H1 (cell line): ENCODE measurements around the gene EDA. TPM values are rescaled to one million over a fixed set of nuclear protein-coding genes. Genes with fewer than 3 reads are reported as not detected.

Source experiments
- microRNA-seq, 2 experiments: library from miRNA; unstranded; fragments of <30 nt; microRNA quantifications; one replicate each; pipeline versions ENCODE4 to v1.2.0, GENCODE V29; 2016 to 2020; ENCODE audit warnings: borderline microRNAs expressed in 2 of 2, borderline number of aligned reads in 2 of 2, borderline replicate concordance in 1 of 2
- polyA plus RNA-seq, 7 experiments: library from polyadenylated mRNA; depleted of rRNA in 3 of 7; stranded (reverse) in 5 of 7; unstranded in 2 of 7; fragments of >200 nt in 5 of 7; fragments of 200-250 nt in 2 of 7; gene quantifications; 1 replicate in 5 of 7; 2 replicates in 1 of 7; 4 replicates in 1 of 7; pipeline versions ENCODE4 v1.2.1 to v1.2.3, GENCODE V29; 2011 to 2013; ENCODE audit warnings: missing spikeins in 2 of 7, mixed read lengths in 2 of 7
- small RNA-seq: library from polyadenylated mRNA; stranded (forward); fragments of <200 nt; extraction: miRNeasy Mini kit (QIAGEN cat#:217004); gene quantifications from one replicate; pipeline ENCODE3, GENCODE V24; 2013; ENCODE audit not compliant: insufficient read depth
- total RNA-seq: library from RNA; stranded (reverse); fragmentation: NEBNext Ultra II Directional; extraction: Animal tissue kit (Norgen Biotek cat#: 25700); gene quantifications from 2 replicates; pipeline ENCODE4 v1.2.1, GENCODE V29; 2021

Gene EDA
- total and polyA plus RNA-seq, 2 of the 8 experiments (the other 6 are each of a cell fraction or from before 2014, with no cell fraction given): 7.5 to 10.5 TPM

Small RNA genes within 50 kb of the gene (microRNA-seq; reads per million reads assigned to microRNA genes)
- gene MIR676: 4.1 to 6.0 reads per million in 2 experiments

Small RNA genes within 50 kb of the gene (small RNA-seq; reads per million reads assigned to genes)
- gene MIR676: 60.9 reads per million, percentile 97 among the genes with 10 or more reads in this experiment
- gene RF00012: not detected

Other genes with a start within 250 kb of the EDA start
- gene NALF2, start 111.8 kb upstream of the EDA start, total RNA-seq: 15.6 and 16.1 TPM in 2 replicates
- gene NALF2, start 111.8 kb upstream of the EDA start, polyA plus RNA-seq (2011; rRNA removed): 7.3 and 7.5 TPM in 2 replicates